Embryonic facial prominence (tissue), 1 donor: ENCODE measurements around the gene MRPL24.

Experiments used
- DNase-seq: peaks from one replicate; pipeline ENCODE4 v3.0.0-alpha.2; 2016; ENCODE audit errors: extremely low spot score

Gene MRPL24

DNA sequence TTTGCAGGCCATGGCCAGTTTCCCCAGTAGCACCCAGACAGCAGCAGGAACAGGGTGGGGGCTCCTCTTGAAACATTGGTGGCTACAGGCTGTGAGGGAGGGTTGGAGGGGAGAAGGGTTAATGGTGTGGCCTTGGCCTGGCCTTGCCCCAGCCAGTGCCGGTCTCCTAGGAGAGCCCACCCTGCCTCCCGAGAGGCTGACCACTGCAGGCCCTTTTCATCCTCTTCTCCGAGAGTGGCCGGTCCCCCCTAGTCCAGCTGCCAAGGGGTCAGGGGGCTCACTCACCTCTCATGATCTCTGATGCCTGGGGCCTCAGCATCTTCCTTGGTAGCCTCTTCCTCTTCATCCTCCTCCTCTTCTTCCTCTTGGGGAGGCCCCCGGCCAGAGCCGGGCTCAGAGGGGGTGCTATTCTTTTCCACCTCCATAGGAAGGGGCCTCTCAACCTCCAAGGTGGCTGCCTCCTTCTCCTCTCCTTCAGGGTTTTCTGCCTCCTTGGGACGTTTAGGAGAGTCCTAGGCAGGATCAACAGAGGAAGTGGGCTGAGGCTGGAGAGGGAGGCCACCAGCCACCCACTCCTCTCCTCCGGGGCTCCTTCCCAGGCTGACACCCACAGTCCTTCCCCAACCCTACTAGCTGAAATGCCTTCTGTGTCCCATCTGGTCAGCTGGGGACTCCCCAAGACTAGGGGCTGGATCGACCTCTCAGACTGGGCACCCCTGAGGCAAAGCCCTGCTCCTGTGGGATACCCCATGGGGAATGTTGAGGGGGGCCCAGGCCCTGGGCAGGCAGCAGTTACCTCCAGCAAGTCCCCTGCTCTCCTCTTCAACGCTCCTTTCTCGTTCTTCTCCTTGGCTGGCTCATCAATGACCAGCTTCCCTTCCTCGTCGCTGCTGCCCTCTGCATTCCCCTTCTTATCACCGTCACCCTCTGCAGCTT is 2.7 kb upstream of the MRPL24 start:
- no peak for DNase-seq

- no peak for DNase-seq
These were observed 1.9 kb upstream of the MRPL24 start for GRCh38 chr1:156742801-156743200.

- no peak for DNase-seq
These were observed 1.1 kb upstream of the MRPL24 start for GRCh38 chr1:156742017-156742416.

DNA sequence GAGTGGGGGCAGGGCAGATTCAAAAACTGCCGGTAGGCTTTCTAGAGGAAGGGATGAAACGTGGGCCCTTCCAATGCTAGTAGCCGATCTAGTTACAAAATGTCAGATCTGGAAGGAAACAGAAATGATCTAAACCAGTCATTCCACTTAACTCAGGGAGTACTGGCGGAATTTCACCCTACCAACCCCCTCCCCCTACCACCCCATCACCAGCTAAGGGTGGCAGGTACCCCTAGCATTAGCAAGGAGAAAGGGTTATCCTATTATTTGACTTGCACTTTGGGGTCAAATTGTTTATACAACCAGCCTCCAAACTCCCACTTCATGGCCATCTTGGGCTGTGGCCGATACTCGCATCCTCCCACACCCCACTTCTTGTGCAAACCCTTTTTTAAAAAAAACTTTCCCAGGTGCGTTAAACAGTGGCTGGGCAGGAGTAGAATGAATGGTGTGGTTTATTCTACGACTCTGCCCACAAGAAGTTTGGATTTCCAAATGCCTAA is 644 bp upstream of the MRPL24 start:
- no peak for DNase-seq

- no peak for DNase-seq
These were observed 599 bp downstream of the MRPL24 start for GRCh38 chr1:156740237-156740740.

DNA sequence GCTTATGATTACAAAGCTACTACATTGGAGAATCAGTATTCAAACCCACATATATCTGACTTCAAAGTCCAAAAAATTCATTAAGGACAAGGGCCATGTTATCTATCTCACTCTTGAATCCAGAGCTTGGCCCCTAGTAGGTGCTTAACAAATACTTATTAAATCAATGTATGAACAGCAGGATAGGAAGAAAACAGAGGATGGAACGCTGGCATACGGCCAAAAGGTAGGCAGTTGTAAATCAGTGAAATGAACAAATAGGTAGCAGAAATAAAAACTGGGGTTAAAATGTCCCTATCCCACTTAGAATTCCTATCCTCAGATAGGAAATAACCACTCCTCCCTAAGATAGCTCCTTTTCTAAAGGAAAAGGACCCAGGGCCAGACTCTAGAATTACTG is 2.0 kb downstream of the MRPL24 start:
- no peak for DNase-seq

- no peak for DNase-seq
These were observed 2.5 kb downstream of the MRPL24 start for GRCh38 chr1:156738407-156738806.

DNA sequence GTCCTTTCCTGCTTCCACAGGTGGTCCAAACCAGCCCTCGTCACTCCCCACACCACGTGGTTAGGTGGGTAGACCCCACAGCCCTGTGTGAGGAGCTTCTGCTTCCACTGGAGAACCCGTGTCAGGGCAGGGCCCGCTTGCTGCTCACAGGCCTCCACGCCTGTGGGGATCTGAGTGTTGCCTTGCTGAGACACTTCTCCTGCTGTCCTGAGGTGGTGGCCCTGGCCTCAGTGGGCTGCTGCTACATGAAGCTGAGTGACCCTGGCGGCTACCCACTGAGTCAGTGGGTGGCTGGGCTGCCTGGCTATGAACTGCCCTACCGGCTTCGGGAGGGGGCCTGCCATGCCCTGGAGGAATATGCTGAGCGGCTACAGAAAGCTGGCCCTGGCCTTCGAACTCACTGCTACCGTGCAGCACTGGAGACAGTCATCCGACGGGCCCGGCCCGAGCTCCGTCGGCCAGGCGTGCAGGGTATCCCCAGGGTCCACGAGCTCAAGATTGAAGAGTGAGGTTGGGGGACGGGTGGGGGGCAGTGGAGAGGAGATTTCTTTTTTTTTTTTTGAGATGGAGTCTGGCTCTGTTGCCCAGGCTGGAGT is 6.8 kb downstream of the MRPL24 start:
- no peak for DNase-seq

DNA sequence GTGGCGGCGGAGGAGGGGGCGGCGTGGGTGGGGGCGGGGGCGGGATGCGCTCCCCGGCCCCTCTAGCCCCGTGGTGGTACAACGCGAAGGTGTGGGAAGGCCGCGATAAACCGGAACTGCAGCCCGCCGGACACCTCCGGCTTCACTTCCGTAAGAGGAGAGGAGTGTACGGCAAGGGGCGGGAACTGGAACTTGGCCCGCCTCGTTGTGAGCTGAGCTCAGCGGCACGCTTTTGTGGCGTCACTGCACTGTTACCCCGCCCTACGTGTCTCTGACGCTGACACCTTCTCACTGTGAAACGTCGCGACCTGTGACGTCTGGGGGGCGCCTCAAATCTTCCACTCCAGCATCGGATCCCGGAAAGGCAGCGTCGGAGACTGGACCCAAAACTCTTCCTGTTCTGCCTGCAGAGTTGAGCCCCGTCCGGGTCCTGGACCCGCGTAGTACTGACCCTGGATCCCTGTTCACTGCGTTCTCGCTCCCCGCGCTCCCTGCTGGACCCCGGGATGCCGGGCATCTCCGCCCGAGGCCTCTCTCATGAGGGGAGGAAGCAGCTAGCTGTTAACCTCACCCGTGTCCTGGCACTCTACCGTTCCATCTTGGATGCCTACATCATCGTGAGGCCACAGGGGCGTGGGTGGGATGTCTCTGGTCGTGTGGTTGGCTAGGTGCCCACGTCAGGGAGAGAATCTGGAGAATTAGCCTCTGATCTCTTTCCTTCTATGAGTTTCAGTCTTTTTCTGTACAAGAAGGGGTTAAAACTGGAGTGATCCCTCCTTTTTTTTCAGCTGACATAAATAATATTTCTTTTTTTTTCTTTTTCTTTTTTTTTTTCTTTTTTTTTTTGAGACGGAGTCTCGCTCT is 12.1 kb downstream of the MRPL24 start, which contains the start of gene ISG20L2:
TSS of gene ISG20L2 (minus strand) at position 168 of the 864 bp plus-strand sequence. CDS start 1,114 bp downstream, outside the sequence.
- peak; percentile 96 for DNase-seq

DNA sequence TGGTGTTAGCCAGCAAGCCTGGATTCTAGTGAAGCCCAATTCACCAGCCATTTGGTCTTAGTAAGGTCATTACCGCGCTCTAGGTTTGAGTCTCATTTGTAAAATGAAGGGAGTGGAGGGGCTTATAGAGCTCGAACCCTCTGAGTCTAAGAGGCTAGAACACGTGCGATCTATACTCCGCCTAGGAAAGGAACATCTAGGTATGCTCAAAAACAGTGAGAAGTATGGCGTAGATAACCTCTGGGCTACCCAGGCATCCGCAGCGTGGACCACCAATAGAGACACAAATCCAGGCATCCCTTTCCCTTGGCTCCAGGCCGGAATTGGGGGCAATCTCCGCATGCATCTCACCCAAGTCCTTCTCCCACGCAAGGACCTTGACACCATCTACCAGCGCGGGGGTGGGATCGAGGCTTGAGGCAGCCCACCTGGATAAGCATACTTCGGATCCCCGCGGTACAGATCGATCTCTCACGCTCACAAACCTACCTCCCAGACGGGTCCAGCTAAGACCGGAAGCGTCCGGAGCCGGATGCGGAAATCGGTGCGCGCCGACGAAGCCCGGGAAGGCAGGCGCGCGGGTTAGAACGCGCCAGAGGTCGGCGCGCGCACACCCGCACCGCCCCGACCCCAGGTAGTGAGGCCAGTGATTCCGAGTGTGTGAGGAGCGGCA is 12.8 kb downstream of the MRPL24 start, which contains the start of gene METTL25B:
TSS of gene METTL25B (plus strand) at position 544 of the 673 bp plus-strand sequence. CDS start 636 bp downstream, outside the sequence.
- DNase-seq, result no peak

GRCh38 chr1:156727492-156727891 is 13.4 kb downstream of the MRPL24 start:
- no peak for DNase-seq

DNA sequence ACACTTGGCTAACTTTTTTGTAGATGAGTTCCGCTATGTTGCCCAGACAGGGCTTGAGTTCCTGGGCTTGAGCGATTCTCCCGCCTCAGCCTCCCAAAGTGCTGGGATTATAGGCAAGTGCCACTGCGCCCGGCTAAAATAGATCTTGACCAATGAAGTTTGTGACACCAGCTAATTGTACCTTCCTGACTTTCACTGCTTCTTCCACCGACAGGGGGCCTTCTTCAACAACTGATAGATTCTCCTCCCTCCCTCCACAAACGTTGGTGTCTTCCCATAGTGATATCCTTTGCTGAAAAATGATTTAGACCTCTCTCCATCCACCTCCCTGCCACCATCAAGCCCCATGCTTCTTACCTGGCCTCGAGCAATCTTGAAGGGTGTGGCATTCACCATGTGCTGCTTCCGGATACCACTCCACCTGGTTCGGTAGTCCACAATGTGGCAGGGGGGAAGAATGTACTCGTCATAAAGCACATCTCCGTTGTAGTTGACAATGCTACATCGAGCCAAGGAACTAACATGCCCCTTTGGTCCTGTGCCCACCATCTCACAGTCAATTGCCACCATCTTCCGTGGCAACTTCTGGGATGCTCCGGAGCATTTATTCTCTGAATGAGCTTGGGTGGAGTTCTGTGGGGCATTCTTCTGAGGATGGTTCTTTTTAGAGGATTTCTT is 14.2 kb downstream of the MRPL24 start:
- no peak for DNase-seq

DNA sequence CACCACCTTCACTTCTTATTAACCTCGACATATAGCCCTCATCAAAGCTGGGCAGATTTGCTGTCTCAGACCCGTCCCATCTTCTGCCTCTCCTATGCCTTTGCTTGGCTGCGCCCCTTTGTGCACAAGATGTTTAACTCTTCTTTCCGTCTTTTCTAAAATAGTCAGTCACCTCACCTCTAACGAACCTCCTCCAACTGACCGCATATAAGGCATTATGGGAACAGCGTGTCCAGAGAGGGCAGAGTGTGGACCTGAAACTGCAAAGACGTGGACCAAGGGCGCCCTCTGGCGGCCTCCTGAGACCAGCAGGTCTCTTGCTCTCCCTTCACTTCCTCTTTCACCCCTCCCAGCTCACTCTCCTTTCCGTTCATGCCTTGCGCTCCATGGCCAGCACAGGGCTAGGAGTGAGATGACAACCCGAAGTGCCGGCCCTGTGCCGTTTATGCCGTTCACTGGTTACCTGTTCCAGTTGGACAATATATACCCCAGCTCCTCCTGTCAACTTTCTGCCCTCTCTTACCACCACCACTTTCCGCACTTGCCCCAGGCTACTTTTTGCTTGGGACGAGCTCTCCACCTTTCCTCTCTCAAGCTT is 15.1 kb downstream of the MRPL24 start:
- peak; percentile 70 for DNase-seq

GRCh38 chr1:156721535-156721934 is 19.4 kb downstream of the MRPL24 start:
- DNase-seq, result no peak

- DNase-seq, result no peak
These were observed 19.8 kb downstream of the MRPL24 start for GRCh38 chr1:156721131-156721530.

DNA sequence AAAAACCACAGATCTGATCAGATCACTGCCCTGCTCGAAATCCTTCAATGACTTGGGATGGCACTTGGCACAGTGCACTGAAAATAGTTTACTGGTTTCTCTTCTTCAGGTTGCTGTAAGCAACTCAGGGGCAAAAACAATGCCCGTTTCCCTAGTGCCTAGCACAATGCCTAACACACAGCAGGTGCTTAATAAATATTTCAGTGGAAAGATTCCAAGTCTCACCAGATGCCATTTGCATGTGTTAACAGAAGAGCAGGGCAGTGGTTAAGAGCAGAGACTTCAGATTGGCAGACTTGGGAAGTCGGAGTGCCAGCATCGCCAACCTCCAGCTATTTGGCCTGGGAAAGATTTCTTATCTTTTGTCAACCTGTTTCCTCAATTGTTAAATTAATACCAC is 23.5 kb downstream of the MRPL24 start:
- no peak for DNase-seq

GRCh38 chr1:156714830-156715229 is 26.1 kb downstream of the MRPL24 start:
- no peak for DNase-seq

GRCh38 chr1:156712626-156713025 is 28.3 kb downstream of the MRPL24 start:
- DNase-seq, result no peak

DNA sequence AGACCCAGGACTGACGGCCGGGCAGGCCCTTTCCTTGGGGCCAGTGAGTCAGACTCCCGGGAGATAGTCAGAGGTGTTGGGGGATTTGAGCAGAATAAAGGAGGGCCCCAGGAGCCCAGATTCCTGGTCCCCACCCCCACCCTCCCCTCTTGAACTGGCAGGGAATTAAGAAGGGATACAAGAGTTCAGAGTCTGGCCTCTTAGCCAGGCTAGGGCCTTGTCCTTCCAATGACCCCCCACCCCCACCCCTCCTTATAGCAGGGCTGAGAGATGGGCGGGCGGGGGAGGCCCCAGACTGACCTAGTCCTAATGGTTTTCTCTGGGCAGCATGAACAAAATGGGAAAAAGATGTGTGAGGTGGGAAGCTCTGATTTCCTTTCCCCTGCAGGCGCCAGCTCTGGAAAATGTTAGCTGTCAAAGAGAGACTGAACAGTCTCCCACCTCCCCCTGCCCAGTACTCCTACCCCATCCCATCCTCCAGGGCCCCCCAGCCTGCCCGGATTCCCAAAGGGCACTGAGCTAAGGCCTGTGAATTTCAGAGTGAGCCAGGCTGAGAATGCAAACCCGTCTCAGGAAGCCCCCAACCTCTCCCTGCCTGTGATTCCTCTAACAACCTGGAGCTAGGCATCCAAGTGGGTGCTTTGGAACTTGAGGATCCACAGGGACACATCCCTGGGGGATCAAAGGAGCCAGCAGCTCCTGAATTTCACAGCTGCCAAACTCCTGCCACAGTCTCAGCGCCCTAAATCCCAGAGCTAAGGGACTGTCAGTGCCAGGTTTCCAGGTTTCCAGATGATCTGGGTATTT is 29.7 kb downstream of the MRPL24 start:
- DNase-seq, result no peak
